A549 (cell line): ENCODE data around the gene TMEFF2. TPM values are rescaled to one million over a fixed set of nuclear protein-coding genes. Genes with fewer than 3 reads are reported as not detected.
A peak's percentile ranks its signal among the peaks of the same experiment; 100 is the strongest.

ENCODE experiments used
- ATAC-seq, 2 experiments: fragments of 200-7000 bp in 1 of 2; fragments of >200 bp in 1 of 2; cut with Nextera tagmentation in 1 of 2; cut with Tn5 transposase in 1 of 2; 3 replicates each; pipeline versions ENCODE4 v1.8.0 to v1.9.1; 2018 to 2020; ENCODE audit warnings: mild to moderate bottlenecking in 1 of 2, moderate library complexity in 1 of 2
- CTCF ChIA-PET: fragments of 300-600 bp; sonication (Branson Sonifier 250); formaldehyde crosslinking; extraction: SDS; loops from one replicate; lab custom pipeline; 2021; ENCODE audit warnings: antibody characterized with exemption, inconsistent platforms; lab: Yijun Ruan, JAX
- POLR2A ChIA-PET: fragments of 350-600 bp; formaldehyde crosslinking; extraction: SDS; loops from one replicate; lab custom pipeline; 2021; ENCODE audit warnings: antibody characterized with exemption, inconsistent platforms; lab: Yijun Ruan, JAX
- DNase-seq, 2 experiments: peaks; one replicate each; pipeline versions ENCODE4 v3.0.0 to v3.0.0-alpha.2; 2011 to 2016; ENCODE audit warnings: low read depth in 1 of 2, low spot score in 1 of 2
- FAIRE-seq: peaks from 2 replicates; lab custom pipeline; 2011; peaks lifted over from hg19 to GRCh38; lab: Jason Lieb, UNC
- H3K27ac ChIP-seq, 2 experiments: fragments of >200 bp; sonication (Bioruptor Twin); formaldehyde crosslinking; 3 replicates each; pipeline ENCODE4 v1.5.1; 2016 to 2017
- H3K4me1 ChIP-seq: fragments of >200 bp; sonication (Bioruptor Twin); formaldehyde crosslinking; 3 replicates; pipeline ENCODE4 v1.6.1; 2016
- H3K4me2 ChIP-seq: fragments of >200 bp; sonication (Bioruptor Twin); formaldehyde crosslinking; 3 replicates; pipeline ENCODE4 v1.6.1; 2016
- H3K4me3 ChIP-seq: fragments of >200 bp; sonication (Bioruptor Twin); formaldehyde crosslinking; 3 replicates; pipeline ENCODE4 v1.5.1; 2016
- H3K9me3 ChIP-seq: fragments of >200 bp; sonication (Bioruptor Twin); formaldehyde crosslinking; 3 replicates; pipeline ENCODE4 v1.6.1; 2016
- CBX2 ChIP-seq: fragments of 200-600 bp; sonication (generic); IDR thresholded peaks from 2 replicates; pipeline ENCODE4 v1.6.1; 2016; ENCODE audit warnings: low read depth, mild to moderate bottlenecking, borderline replicate concordance
- CBX8 ChIP-seq: fragments of 200-600 bp; sonication (generic); IDR thresholded peaks from 2 replicates; pipeline ENCODE4 v1.6.1; 2016
- CHD2 ChIP-seq: fragments of 150-350 bp; IDR thresholded peaks from 2 replicates; pipeline ENCODE4 v1.6.1; 2014; ENCODE audit warnings: low read length; ENCODE audit not compliant: partially characterized antibody
- EHMT2 ChIP-seq: fragments of 200-600 bp; sonication (generic); IDR thresholded peaks from 2 replicates; pipeline ENCODE4 v1.6.1; 2016; ENCODE audit warnings: antibody characterized with exemption, low read depth, mild to moderate bottlenecking, moderate library complexity
- GATA3 ChIP-seq: IDR thresholded peaks from 2 replicates; pipeline ENCODE4 v1.6.1; 2012; ENCODE audit warnings: borderline replicate concordance
- HDAC2 ChIP-seq: fragments of 200-600 bp; sonication (generic); IDR thresholded peaks from 2 replicates; pipeline ENCODE4 v1.6.1; 2016
- HOXB13 ChIP-seq: fragments of 250-450 bp; sonication (Bioruptor Pico); IDR thresholded peaks from 2 replicates; pipeline ENCODE4 v1.5.0; 2020; ENCODE audit warnings: low read depth, mild to moderate bottlenecking, moderate library complexity
- JUN ChIP-seq, 2 experiments: fragments of >200 bp; sonication (Bioruptor Twin); formaldehyde crosslinking; IDR thresholded peaks; 2 replicates in 1 of 2; 3 replicates in 1 of 2; pipeline ENCODE4 v1.6.1; 2016 to 2017
- JUNB ChIP-seq: fragments of >200 bp; sonication (Bioruptor Twin); formaldehyde crosslinking; IDR thresholded peaks from 2 replicates; pipeline ENCODE4 v1.6.1; 2016
- KDM1A ChIP-seq: fragments of 200-600 bp; sonication (generic); IDR thresholded peaks from 2 replicates; pipeline ENCODE4 v1.6.1; 2016; ENCODE audit warnings: low read depth, mild to moderate bottlenecking
- MAZ ChIP-seq: fragments of 150-350 bp; IDR thresholded peaks from 2 replicates; pipeline ENCODE4 v1.6.1; 2014; ENCODE audit warnings: antibody characterized with exemption, low read depth, low read length, borderline replicate concordance
- NFE2L2 ChIP-seq: fragments of 150-350 bp; conservative IDR thresholded peaks from 2 replicates; pipeline ENCODE4 v1.6.1; 2014; ENCODE audit warnings: low read length
- NR3C1 ChIP-seq: fragments of >200 bp; sonication (Bioruptor Twin); formaldehyde crosslinking; IDR thresholded peaks from 3 replicates; pipeline ENCODE4 v1.6.1; 2017
- PHF8 ChIP-seq: fragments of 200-600 bp; sonication (generic); IDR thresholded peaks from 2 replicates; pipeline ENCODE4 v1.6.1; 2016; ENCODE audit warnings: low read depth, mild to moderate bottlenecking, antibody characterized with exemption, moderate library complexity, borderline replicate concordance
- POLR2A ChIP-seq: IDR thresholded peaks from 2 replicates; pipeline ENCODE4 v1.6.1; 2012; ENCODE audit warnings: mild to moderate bottlenecking, low read length
- RAD21 ChIP-seq, 2 experiments: fragments of >200 bp in 1 of 2; sonication (Bioruptor Twin) in 1 of 2; formaldehyde crosslinking in 1 of 2; IDR thresholded peaks in 1 of 2; conservative IDR thresholded peaks in 1 of 2; 2 replicates in 1 of 2; 3 replicates in 1 of 2; pipeline ENCODE4 v1.6.1; 2012 to 2018; ENCODE audit warnings: inconsistent platforms in 1 of 2
- RFX5 ChIP-seq: fragments of 450-650 bp; IDR thresholded peaks from 2 replicates; pipeline ENCODE4 v1.7.1; 2014; ENCODE audit warnings: antibody characterized with exemption, mild to moderate bottlenecking, moderate library complexity
- SREBF2 ChIP-seq: fragments of 450-650 bp; IDR thresholded peaks from 2 replicates; pipeline ENCODE4 v1.6.1; 2014; ENCODE audit warnings: mild to moderate bottlenecking, moderate library complexity
- TFCP2L1 ChIP-seq: fragments of 250-450 bp; sonication (Bioruptor Pico); IDR thresholded peaks from 2 replicates; pipeline ENCODE4 v1.5.0; 2021; ENCODE audit warnings: mild to moderate bottlenecking
- TP53 ChIP-seq: fragments of 250-450 bp; sonication (Bioruptor Pico); IDR thresholded peaks from 2 replicates; pipeline ENCODE4 v1.5.0; 2021; ENCODE audit warnings: mild to moderate bottlenecking, moderate library complexity
- ZNF302 ChIP-seq: fragments of 250-450 bp; sonication (Bioruptor Pico); IDR thresholded peaks from 2 replicates; pipeline ENCODE4 v1.9.0; 2021; ENCODE audit warnings: inconsistent platforms, mild to moderate bottlenecking, moderate library complexity
- ZSCAN20 ChIP-seq: fragments of 250-450 bp; sonication (Bioruptor Pico); IDR thresholded peaks from 2 replicates; pipeline ENCODE4 v1.8.0; 2022; ENCODE audit warnings: mild to moderate bottlenecking, moderate library complexity
- WGBS: methylation state at CpG from one replicate; pipeline ENCODE4 v1.1.6; 2017; ENCODE audit errors: missing lambda C conversion rate; 5-methylcytosine and 5-hydroxymethylcytosine counted together
- polyA plus RNA-seq, 4 experiments: library from polyadenylated mRNA; depleted of rRNA in 3 of 4; stranded (reverse); fragments of >200 nt; fragmentation: RNase III in 1 of 4; extraction: RNeasy Plus Mini Kit Qiagen cat#74134 plus additional on column Dnase treatment in 1 of 4; gene quantifications; 2 replicates in 3 of 4; 3 replicates in 1 of 4; pipeline ENCODE4 v1.2.3, GENCODE V29; 2011 to 2017
- TF ChIP-seq, protein P1 (sequence below): fragments of 250-450 bp; sonication (Bioruptor Pico); IDR thresholded peaks from 2 replicates; pipeline ENCODE4 v1.5.0; 2021; ENCODE audit warnings: mild to moderate bottlenecking, moderate library complexity, borderline replicate concordance
- TF ChIP-seq, protein P2 (sequence below): fragments of >200 bp; sonication (Bioruptor Twin); formaldehyde crosslinking; IDR thresholded peaks from 3 replicates; pipeline ENCODE4 v1.5.1; 2016
- TF ChIP-seq, protein P3 (sequence below): IDR thresholded peaks from 2 replicates; pipeline ENCODE4 v1.6.1; 2012; ENCODE audit warnings: low read depth, borderline replicate concordance
- TF ChIP-seq, protein P4 (sequence below): fragments of 450-650 bp; IDR thresholded peaks from 2 replicates; pipeline ENCODE4 v1.6.1; 2014; ENCODE audit warnings: antibody characterized with exemption
- TF ChIP-seq, protein P5 (sequence below): fragments of 150-350 bp; IDR thresholded peaks from 2 replicates; pipeline ENCODE4 v1.6.1; 2014; ENCODE audit warnings: low read depth, mild to moderate bottlenecking, low read length
- TF ChIP-seq, protein P6 (sequence below): fragments of >200 bp; sonication (Bioruptor Twin); formaldehyde crosslinking; IDR thresholded peaks from 2 replicates; pipeline ENCODE4 v1.6.1; 2016

The TMEFF2 gene
- polyA plus RNA-seq, 2 of the 4 experiments (the other 2 are of a cell fraction) = 0.30 to 0.46 TPM

DNA sequence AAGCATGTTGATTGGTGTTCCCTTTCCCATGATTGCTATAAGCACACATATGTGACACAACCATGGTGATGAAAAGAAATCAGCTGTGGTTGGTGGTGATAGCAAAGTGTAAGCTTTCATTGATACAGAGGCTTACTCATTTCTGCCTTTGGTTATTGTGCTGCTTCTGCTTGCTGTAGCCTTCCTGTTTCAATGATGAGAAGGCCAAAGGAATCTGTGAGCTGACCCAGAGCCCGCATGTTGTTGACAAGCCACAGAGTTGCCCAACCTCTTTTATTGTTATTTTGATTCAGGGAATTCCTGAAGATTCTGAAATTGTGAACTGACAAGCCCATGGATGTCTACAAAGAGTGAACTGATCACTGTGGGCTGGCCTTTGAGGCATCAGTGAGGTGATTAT is 164.4 kb downstream of the TMEFF2 start:
- FAIRE-seq (no peak), DNase-seq (no peak), ATAC-seq (no peak)
- Histone ChIP-seq H3K4me3 (no peak overlapping the region), H3K4me1 (no peaks in the 10 kb centered on the region), H3K4me2 (no peak overlapping the region), H3K9me3 (no peaks in the 10 kb centered on the region), H3K27ac (no peak overlapping the region)
- 57% methylated on average over 1 of the region's 1 CpG for WGBS
- no peak for TF ChIP-seq SREBF2
- TF ChIP-seq ZNF302 (CRISPR knock-in tag) = no peak
- no peak for TF ChIP-seq KDM1A
- TF ChIP-seq TFCP2L1 (CRISPR knock-in tag) = no peak
- TF ChIP-seq, protein P1, sequence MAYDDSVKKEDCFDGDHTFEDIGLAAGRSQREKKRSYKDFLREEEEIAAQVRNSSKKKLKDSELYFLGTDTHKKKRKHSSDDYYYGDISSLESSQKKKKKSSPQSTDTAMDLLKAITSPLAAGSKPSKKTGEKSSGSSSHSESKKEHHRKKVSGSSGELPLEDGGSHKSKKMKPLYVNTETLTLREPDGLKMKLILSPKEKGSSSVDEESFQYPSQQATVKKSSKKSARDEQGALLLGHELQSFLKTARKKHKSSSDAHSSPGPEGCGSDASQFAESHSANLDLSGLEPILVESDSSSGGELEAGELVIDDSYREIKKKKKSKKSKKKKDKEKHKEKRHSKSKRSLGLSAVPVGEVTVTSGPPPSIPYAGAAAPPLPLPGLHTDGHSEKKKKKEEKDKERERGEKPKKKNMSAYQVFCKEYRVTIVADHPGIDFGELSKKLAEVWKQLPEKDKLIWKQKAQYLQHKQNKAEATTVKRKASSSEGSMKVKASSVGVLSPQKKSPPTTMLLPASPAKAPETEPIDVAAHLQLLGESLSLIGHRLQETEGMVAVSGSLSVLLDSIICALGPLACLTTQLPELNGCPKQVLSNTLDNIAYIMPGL (CRISPR knock-in tag) = no peak
- no peak for TF ChIP-seq NR3C1
- TF ChIP-seq, protein P2, sequence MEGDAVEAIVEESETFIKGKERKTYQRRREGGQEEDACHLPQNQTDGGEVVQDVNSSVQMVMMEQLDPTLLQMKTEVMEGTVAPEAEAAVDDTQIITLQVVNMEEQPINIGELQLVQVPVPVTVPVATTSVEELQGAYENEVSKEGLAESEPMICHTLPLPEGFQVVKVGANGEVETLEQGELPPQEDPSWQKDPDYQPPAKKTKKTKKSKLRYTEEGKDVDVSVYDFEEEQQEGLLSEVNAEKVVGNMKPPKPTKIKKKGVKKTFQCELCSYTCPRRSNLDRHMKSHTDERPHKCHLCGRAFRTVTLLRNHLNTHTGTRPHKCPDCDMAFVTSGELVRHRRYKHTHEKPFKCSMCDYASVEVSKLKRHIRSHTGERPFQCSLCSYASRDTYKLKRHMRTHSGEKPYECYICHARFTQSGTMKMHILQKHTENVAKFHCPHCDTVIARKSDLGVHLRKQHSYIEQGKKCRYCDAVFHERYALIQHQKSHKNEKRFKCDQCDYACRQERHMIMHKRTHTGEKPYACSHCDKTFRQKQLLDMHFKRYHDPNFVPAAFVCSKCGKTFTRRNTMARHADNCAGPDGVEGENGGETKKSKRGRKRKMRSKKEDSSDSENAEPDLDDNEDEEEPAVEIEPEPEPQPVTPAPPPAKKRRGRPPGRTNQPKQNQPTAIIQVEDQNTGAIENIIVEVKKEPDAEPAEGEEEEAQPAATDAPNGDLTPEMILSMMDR = no peak
- TF ChIP-seq RAD21 (conservative IDR thresholded peaks at IDR 0.05 in 1 of 2, IDR thresholded peaks at IDR 0.05 in 1 of 2) = no peak
- no peak for TF ChIP-seq POLR2A
- no peak for TF ChIP-seq CBX2
- no peak for TF ChIP-seq EHMT2
- no peak for TF ChIP-seq HDAC2
- no peak for TF ChIP-seq GATA3
- TF ChIP-seq, protein P3, sequence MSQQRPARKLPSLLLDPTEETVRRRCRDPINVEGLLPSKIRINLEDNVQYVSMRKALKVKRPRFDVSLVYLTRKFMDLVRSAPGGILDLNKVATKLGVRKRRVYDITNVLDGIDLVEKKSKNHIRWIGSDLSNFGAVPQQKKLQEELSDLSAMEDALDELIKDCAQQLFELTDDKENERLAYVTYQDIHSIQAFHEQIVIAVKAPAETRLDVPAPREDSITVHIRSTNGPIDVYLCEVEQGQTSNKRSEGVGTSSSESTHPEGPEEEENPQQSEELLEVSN = no peak
- TF ChIP-seq CBX8 = no peak
- TF ChIP-seq, protein P4, sequence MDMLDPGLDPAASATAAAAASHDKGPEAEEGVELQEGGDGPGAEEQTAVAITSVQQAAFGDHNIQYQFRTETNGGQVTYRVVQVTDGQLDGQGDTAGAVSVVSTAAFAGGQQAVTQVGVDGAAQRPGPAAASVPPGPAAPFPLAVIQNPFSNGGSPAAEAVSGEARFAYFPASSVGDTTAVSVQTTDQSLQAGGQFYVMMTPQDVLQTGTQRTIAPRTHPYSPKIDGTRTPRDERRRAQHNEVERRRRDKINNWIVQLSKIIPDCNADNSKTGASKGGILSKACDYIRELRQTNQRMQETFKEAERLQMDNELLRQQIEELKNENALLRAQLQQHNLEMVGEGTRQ = no peak
- no peak for TF ChIP-seq MAZ
- POLR2A ChIA-PET = no interaction called here
- CTCF ChIA-PET = interaction anchor here (1.2 kb wide), 1 partner anchor 218 kb away, joined by 4 read pairs; no protein-coding TSS in a partner anchor

DNA sequence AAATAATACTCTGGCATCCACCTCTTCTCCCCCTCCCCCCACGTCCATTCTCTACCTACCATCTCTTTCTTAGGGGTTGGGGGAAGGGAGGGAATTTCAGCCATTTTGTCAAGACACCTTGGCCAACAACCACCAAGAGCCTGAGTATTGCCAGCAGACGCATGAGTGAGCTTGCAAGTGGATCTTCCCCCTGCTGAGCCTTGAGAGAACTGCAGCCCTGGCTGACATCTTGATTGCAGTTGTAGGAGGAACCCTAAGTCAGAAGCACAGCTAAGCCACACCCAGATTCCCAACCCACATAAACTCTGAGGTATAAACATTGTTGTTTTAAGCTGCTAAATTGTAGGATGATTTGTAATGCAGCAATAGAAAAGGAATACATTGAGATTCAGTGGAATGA is 165.6 kb downstream of the TMEFF2 start:
- ChIA-PET CTCF (no interaction called here), POLR2A (no interaction called here)
- Histone ChIP-seq H3K4me3 (no peak overlapping the region), H3K27ac (no peak overlapping the region), H3K4me1 (no peaks in the 10 kb centered on the region), H3K9me3 (no peaks in the 10 kb centered on the region), H3K4me2 (no peak overlapping the region)
- 49% methylated on average over 2 of the region's 2 CpGs for WGBS
- peak; percentile 64 to 90; a peak in 3 of 6 replicates for ATAC-seq
- TF ChIP-seq RAD21 (conservative IDR thresholded peaks at IDR 0.05 in 1 of 2, IDR thresholded peaks at IDR 0.05 in 1 of 2) (peak in 1 of 2 experiments; percentile 18; a peak in 1 of 5 replicates), JUNB (no peak)
- FAIRE-seq = no peak
- DNase-seq = peak in 1 of 2 experiments; percentile 69

DNA sequence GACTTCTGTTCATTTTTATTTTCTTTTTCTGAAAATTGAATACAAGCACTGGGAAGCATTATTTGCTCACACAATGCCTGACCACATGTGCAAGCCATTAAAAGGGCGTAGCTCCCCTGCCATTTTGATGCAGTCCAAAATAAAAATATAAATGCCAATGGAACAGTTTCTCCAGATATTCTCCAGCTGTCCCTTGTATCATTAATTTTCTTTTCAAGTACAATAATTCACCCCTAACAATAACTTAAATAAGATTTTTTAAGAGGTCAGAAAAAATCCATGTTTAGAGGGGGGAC is 168.0 kb downstream of the TMEFF2 start:
- DNase-seq = no peak
- Histone ChIP-seq H3K4me2 (no peak overlapping the region), H3K4me3 (no peak overlapping the region), H3K27ac (no peak overlapping the region), H3K9me3 (no peaks in the 10 kb centered on the region), H3K4me1 (no peaks in the 10 kb centered on the region)
- 82% methylated on average over 1 of the region's 1 CpG for WGBS
- ChIA-PET POLR2A (no interaction called here), CTCF (no interaction called here)
- no peak for FAIRE-seq
- no peak for ATAC-seq
- no peak for TF ChIP-seq ZSCAN20 (CRISPR knock-in tag)
- TF ChIP-seq JUNB = no peak
- no peak for TF ChIP-seq NFE2L2
- TF ChIP-seq RFX5 = no peak
- TF ChIP-seq, protein P5, sequence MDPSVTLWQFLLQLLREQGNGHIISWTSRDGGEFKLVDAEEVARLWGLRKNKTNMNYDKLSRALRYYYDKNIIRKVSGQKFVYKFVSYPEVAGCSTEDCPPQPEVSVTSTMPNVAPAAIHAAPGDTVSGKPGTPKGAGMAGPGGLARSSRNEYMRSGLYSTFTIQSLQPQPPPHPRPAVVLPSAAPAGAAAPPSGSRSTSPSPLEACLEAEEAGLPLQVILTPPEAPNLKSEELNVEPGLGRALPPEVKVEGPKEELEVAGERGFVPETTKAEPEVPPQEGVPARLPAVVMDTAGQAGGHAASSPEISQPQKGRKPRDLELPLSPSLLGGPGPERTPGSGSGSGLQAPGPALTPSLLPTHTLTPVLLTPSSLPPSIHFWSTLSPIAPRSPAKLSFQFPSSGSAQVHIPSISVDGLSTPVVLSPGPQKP = no peak
- TF ChIP-seq, protein P6, sequence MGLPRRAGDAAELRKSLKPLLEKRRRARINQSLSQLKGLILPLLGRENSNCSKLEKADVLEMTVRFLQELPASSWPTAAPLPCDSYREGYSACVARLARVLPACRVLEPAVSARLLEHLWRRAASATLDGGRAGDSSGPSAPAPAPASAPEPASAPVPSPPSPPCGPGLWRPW = no peak
- TF ChIP-seq JUN (IDR thresholded peaks at IDR 0.05) = no peak
- TF ChIP-seq CHD2 = no peak
- TF ChIP-seq POLR2A = no peak
- no peak for TF ChIP-seq CBX2
- TF ChIP-seq, protein P4 = no peak
- TF ChIP-seq HOXB13 (CRISPR knock-in tag) = no peak
- no peak for TF ChIP-seq PHF8
- no peak for TF ChIP-seq TP53 (CRISPR knock-in tag)
- TF ChIP-seq ZNF302 (CRISPR knock-in tag) = no peak
